Activated T-helper 1 cell treated with Interleukin-2 at 50 U/mL for 16 hours (primary cell): ENCODE measurements around the gene GPR4.
A peak's percentile ranks its signal among the peaks of the same experiment; 100 is the strongest.
"Not testable (repeated sequence)": the region's sequence is repeated elsewhere in the genome, so short reads cannot be mapped to it uniquely, and the experiment has no call there.

Experiments used
- DNase-seq: peaks from one replicate; pipeline ENCODE4 v3.0.0-alpha.2; 2020; ENCODE audit warnings: low read depth

GPR4 gene

DNA sequence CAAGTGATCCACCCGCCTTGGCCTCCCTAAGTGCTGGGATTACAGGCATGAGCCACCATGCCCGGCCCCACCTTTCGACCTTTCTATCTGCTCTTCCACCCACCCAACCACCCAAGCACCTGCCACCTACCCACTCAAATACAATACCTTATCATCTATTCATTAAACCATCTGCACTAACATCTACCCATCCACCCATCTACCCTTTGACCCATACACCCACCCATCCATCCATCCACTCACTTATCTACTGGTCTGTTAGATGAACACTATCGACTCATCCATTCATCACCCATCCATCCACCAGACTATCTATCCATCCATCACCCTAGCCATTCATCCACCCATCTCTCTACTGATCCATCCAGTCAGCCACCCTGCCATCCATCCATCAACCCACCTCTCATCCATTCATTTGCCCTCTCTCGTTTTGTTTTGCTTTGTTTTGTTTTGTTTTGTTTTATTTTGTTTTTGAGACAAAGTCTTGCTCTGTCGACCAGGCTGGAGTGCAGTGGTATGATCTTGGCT, 20.0 kb upstream of the GPR4 start:
- no peak for DNase-seq

DNA sequence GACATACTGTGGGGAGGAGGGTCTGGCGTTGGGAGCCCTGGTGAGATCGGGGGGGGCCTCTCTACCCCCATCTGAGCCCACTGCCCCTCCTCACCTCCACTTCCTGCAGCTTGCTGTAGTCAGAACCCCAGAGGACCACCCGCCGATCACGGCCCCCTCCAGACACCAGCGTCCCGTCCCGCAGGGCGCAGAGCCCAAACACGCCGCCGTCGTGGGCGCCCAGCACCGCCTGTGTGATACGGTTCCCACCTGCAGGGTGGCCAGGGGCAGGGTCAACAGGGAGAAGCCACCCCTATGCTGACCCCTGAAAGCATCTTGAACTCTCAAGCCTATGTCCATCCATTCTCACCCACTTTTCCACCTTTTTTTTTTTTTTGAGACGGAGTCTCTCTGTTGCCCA, 19.4 kb upstream of the GPR4 start:
- DNase-seq: no peak

DNA sequence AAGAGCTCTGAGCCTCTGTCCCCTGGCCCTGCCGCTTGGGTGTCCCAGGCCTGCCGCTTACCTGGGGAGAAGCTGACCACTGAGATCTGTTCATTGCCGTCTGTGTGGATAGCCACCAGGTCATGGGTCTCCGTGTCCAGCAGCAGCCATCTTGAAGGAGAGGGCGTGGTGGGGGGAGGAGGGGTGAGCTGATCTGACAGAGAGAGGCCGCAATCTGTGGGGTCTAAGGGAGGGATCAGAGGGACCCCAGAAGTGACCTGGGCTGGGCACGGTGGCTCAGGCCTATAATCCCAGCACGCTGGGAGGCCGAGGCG, 14.6 kb upstream of the GPR4 start:
- no peak for DNase-seq

DNA sequence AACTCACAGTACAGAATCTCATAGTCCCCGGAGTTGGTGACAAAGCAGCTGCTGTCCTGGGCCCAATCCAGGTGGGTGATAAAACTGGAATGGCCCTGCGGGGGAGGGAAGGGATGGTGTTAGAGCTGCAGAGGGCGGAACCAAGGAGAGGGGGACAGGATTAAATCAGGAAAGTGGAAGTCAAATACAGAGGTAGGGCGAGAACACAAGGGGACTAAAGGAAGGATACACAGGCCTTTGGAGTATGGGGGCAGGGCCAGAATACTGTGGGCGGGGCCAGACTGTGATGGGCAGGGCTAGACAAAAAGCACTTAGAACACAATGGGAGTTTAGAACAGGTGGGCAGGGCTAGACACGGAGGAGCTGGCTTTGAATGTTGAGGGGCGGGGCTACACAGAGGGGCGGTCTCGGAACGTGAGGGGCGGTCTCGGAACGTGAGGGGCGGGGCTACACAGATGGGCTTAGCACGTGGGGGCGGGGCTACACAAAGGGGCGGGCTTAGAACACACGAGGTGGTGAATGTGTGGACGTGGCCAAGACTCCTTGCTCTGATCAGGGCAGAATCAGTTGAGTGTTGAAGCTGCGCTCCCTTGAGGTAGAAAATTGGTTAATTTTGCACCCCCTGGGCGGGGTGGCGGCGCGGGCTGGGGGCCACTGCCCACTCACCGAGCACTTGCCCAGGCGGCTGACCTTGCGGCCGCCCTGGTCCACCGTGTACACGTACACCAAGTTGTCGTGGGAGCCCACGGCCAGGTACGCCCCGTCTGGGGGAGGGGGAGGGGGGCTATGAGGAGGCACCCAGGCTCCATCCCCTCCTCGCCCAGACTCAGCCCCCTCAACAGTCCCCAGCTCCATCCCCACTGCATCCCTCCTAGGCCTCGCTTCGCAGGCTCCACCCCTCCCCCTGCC, 14.0 kb upstream of the GPR4 start:
- peak; percentile 44 for DNase-seq

DNA sequence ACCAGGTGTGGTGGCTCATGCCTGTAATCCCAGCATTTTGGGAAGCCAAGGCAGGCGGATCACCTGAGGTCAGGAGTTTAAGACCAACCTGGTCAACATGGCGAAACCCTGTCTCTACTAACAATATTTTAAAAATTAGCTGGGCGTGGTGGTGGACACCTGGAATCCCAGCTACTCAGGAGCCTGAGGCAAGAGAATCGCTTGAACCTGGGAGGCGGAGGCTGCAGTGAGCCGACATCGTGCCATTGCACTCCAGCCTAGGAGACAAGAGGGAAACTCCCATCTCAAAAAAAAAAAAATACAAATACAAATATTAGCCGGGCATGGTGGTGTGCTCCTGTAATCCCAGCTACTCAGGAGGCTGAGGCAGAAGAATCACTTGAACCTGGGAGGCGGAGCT, 13.0 kb upstream of the GPR4 start:
- not testable (repeated sequence) for DNase-seq

DNA sequence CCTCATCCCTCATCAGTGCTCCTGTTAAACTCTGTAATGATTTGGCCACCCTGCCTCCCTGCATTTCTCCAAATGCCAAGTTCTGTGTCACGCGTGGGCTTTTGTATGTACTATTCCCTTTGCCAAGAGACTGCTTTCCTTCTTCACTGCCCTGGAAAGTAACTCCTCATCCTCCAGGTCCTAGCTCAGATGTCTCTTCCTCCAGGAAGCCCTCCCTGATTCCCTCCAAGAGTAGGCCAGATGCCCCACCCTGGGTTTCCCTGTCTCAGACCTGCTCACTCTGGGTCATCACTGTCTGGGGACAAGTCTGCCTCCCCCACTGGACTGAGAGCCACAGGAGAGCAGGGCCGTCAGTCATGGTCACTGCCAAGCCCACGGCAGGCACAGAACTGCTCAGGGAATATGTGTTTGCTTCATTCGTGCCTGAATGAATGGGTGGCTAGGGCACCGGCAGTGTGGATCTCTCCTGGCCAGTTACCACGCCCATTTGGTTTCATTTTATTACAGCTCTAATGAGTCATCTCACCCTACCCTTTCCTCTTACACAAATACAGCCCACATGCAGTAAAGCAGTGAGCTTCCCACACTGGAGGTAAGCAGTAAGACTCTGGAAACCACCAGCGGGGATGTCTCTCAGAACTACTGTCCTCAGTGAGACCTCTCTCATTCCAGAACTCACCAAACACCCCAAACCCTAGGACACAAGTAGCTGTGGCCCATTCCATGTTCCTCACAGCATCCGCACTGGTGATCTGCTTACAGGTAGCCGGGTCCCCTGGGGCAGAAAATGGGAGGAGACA, 12.1 kb upstream of the GPR4 start:
- no peak for DNase-seq

DNA sequence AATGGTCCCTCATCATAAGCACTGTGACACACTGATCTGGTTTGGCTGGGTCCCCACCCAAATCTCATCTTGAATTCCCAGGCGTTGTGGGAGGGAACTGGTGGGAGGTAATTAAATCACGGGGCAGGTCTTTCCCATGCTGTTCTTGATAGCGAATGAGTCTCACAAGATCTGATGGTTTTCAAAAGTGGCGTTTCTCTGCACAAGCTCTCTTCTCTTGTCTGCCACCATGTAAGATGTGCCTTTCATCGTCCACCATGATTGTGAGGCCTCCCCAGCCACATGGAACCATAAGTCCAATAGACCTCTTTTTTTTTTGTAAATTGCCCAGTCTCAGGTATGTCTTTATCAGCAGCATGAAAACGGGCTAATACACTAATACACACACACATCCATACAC, 6.9 kb upstream of the GPR4 start:
- DNase-seq: no peak

DNA sequence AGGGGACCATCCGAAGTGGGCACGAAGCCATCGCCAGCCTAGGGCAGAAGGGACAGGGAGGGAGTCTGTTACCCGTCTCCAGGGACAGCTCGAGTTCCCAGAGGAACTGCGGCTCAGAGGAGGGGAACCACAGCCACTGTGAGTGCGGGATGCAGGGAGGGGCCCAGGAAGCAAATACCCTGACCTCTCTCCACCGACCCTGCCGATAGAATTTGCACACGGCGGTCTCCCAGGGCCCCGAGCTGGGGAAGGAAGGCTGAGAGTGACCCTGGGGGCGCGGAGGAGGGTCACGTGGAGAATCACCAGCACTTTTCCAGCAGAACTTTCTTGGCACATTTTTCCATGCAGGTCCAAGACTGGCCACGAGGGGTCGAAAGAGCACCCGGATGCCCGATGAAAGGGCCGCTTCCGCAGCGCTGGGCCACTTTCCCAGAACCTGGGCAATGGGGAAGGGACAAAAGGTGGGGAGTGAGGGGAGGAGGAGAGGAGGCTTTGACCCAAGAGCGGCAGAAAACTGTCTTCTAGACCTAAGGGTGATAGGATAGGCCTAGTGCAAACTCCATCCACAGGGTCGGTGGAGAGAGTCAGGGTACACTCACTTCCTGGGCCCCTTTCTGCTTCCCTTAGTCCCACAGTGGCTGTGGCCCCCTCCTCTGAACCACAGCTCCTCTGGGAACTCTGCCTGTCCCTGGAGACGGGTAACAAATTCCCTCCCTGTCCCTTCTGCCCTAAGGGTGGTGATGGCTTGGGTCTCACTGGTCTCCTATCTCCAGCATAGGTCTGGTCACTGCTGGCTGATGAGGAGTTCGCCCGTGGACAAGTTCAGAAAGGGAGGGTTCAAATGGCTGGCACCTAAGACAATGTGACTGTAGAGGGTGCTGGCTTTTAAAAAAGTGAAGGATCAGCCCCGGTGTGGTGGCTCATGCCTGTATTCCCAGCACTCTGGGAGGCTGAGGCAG, 5.3 kb upstream of the GPR4 start:
- DNase-seq: peak; percentile 9

DNA sequence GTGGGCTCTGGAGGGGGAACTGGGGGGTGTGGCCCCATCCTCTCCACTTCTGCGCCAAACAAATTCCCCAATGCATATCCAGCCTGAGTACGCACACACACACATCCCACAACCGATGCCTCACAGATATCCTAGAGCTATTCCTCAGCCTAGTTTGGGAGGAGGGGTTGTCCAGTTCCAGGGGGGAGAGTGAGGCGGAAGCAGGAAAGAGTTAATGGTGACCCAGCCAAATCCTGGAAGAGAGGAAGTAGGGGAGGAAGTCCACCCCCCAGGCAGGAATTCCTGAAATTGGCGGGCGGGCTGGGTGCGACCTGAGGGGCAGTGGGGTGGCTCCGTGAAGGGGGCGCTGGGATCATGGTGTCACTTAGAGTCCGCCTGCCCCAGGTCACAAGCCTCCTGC, 897 bp downstream of the GPR4 start:
- no peak for DNase-seq

DNA sequence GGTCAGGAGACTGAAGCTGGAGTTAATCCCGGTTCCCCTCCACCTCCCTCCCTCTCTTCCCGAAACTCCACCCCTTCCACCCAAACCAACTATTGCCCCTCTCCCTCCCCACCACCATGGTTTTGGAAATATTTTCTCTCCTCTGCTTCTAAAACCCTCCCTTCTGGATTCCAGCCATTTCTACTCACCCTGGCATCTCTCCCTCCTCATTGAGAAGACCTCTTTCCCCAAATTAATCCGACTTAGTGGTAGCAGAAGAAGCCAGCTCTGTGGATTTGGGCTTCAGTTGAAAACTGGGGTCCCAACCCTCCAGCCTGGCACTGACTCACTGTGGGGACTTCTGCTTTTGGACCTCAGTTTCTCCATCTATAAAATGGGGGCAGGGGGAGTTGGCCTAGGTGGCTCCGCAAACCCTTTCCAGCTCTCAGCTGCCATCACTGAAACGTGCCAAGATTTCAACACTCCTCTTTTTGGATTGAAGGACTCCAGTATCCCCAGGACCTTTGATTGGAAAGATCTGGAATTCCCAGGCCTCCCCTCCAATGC, 1.6 kb downstream of the GPR4 start:
- no peak for DNase-seq

DNA sequence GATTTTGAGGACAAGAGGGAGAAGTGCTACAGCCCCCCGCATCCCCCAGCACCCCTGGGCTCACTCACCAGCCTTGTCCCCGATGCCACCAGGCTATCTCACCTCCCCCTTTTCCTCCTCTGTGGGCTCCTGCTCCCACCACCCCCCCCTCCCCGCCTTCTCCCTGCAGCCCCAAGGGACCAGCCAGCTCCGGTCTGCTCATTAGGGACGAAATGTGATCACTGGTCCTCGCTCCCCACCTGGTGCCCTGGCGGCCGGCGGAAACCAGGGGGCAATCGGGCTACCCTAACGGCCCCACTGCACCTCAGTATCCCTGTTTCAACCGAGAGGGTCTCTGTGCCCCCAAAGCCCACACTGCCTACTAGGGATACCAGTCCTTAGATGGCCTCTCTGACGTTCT, 2.7 kb downstream of the GPR4 start:
- no peak for DNase-seq

DNA sequence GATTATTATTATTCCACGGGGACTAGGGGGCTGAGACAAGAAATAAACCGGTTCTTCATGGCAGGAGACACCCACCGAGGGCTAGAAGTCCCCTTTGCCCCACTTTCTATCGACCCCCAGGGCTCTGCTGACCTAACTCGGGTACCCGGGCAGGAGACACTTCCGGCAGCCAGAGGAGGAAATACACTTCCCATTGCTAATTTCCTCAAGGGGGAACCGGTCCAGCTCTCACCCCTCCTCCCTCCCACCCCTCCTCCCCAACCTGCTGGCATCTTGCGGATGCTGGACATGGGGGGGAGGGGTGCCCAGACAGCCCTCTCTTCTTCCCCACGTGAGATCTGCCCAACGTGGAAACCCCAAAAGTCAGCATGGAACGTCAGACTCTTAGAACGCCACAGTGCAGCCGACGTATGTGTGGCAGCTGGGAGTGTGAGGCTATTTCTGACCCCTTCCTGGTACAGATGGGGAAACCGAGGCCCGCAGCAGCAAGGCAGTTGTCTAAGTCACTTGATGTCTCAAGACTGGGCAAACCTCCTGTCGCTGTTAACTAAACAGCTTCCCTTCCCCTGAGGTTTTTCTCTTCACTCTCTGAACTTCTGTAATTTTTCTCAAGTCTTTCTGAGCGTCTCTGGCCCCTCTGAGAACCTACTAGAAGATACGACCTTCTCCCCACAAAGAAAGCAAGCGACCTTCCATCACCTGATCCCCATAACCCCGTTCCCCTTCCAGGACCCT, 3.6 kb downstream of the GPR4 start:
- no peak for DNase-seq

DNA sequence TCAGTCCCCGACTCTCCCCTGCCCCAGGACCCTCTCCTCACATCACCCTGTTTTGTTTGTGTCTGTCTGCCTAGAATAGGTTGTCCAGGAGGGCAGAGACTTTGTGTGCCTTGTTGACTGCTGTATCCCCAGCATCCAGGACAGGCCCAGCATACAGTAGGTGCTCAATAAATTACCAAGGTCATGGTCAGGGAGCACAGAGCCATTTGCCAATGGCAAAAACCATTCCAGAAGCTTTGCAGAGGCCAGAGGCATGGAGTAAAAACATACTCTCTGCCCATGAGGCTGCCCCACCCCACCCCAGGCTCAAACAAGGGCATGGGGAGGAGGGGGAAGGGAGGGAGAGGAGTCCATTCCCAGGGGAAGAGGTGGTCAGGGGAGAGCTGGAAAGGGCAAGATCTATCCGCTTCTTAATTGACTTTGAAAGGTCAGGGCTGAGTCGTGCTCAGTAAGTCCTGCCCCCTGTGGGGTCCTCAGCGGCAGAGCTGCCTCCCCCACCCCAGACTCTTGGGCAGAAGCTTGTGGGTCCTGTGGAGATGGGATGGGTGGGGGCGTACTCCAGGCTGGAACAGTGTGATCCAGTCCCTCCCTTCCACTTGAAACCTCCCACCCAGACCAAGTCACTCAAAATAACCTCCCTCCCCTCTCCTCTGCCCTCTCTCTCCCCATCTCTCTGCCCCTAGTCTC, 4.4 kb downstream of the GPR4 start:
- DNase-seq: no peak

DNA sequence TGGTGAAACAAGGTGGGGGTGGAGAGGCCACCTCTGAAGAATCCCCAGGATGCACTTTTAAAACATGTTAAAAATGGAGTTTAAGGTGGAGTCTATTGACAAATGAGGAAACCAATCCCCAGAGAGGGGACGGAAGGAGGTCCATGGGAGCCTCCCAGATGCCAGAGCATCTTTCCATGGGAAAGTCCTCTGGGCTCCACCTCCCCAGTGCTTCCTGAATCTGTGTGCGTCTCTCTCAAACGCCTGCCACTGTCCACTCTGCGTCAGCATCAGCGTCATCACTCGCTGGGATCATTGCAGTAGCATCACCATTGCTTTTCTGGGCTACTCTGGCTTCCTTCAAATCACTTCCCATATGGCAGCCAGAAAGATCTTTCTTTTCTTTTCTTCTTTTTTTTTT, 6.2 kb downstream of the GPR4 start:
- no peak for DNase-seq

DNA sequence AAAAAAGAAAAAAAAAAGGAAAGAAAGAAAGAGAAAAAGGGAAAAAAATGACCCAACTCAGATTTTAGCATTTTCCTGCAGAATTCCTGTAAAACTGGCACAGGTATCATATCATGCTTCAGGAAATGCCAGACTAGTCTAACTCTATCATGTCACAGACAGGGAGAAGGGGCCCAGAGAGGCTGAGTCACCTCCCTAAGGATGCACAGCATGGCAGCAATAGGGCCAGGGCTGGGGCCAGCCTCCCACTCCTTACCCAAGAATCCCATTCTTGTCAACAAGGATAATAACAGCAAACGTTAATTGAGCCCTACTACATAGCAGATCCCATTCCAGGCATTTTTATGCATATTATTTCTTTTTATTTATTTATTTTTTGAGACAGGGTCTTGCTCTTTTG, 8.5 kb downstream of the GPR4 start:
- no peak for DNase-seq

DNA sequence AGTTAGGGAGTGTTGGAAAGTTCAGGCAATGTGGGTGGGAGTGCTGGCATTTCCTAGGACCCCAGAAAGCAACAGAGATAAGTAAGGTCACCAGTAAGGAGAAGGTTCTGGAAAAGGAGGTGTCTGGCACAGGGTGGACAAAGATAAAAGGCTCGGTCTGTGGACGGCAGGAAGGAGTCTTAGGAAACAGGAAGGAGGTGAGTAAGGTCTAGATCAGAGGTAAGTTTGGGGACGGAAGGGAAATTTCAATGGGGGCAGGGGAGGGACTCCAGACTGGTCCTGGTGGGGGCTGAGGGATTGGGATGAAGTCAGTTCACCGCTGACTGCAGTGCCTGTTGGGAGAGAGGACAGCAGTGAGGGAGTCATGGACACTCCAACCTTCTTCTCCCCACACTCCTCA, 9.6 kb downstream of the GPR4 start:
- DNase-seq: no peak

DNA sequence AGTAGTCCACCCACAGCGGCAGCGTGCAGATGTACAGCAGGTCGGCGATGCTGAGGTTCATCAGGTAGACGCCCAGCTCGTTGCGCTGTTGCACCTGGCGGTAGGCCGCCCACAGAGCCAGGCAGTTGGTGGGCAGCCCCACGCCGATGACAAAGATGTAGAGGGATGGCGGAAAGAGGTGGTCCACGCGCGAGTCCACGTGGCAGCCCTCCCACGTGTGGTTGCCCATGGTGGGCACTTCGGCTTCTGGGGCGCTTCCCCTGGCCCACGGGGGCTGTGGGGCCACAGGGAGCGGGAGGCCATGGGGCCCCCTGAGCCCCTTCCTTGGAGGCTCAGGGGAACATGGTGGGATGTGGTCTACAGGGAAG, 10.4 kb downstream of the GPR4 start:
- no peak for DNase-seq

DNA sequence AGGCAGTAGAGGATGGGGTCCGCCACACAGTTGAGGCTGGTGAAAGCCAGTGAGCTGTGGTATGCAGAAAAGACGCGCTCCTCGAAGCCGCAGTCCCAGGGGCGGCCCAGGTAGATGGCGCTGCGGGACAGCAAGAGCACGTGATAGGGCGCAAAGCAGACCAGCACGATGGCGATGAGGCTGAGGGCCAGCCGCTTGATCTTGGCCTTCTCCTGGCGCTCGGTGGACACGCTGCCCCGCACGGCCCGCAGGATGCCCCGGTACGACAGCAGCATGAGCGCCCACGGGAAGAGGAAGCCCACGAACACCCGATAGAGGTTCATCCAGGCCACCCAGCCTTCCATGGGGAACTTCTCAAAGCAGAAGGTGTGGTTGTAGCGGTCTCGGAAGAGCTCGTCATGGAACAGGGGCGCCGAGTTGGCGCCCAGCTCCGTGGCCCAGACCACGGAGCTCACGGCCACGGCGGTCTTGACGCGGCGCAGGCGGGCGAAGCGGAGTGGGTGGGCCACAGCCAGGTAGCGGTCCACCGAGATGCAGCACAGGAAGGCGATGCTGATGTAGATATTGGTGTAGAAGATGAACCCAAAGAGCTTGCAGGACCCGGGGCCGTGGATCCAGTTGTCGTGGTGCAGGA, 10.9 kb downstream of the GPR4 start:
- DNase-seq: no peak

DNA sequence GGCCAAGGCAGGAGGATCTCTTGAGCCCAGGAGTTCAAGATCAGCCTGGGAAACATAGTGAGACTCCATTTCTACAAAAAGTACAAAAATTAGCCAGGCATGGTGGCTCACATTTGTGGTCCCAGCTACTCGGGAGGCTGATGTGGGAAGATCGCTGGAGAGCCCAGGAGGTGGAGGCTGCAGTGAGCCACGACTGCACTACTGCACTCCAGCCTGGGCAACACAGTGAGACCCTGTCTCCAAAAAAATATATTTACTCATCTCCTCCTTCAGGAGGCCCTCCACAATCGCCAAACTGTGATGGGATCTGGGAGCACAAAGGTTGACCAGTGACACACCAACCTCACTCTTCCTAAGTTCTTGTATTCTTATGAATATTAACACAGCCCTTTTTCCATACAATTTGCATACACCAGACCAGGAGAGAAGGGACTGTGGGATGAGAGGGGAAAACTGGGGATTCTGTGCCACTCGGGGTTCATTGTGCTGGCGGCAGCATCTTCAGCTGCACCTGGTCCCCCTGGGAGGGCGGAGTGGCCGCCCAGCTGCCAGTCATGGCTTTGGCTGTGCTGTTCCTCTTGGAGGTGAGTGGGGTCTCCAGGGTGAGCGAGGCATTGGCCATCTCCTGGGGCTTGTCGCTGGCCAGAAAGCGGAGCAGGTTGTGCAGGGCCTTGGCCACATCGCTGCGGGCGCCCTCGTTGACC, 11.6 kb downstream of the GPR4 start:
- no peak for DNase-seq

DNA sequence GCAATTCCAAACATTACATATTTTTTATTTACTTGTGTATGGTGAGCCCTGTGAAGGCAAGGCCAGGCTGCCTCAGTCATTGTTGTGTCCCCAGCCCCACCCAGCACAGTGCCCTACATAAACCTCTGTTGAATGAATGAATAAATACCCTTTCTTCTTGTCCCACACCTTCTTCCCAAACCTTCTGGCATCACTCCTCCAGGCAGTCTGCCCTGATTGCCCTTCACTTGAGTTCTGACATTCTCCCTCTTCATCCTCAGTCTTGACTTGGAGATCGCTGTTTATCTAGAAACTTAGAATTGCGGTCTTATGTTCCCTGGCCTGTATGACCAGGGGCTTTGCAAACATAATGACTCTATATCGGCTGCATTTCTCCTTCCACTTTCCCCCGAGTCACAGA, 12.2 kb downstream of the GPR4 start:
- no peak for DNase-seq
